ENCODE results near the gene LMOD2.

- TF ChIP-seq POLR2A (IDR thresholded peaks at IDR 0.05; ENCODE audit: low read length) (no peak), GATA1 (IDR thresholded peaks at IDR 0.05; ENCODE audit: low read depth, low read length) (no peak)
Measured at GRCh38 chr7:123655614-123656013, at the start of gene LMOD2.

Data from erythroblast (primary cell).